ENCODE results near the gene SMTN.

DNA sequence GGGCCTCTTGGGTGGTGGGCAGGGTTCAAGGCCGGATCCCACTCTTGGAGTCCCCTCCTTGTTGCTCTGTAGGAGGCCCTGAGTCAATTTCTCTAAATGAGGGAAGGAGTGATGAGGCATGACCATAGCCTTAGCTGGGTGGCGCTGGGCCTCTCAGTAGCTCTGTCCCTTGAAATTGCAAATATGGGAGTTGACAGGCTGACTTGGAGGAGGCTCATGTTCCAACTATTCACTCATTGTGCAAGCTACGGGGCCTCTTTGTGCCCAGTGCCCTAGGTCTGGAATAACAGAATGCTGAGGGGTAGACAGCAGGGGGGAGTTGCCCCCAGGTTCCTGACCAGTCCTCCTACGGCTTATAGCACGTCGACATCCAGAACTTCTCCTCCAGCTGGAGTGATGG, 18.3 kb downstream of the SMTN start:
- TF ChIP-seq FOS (IDR thresholded peaks at IDR 0.05; ENCODE audit: extremely low read depth, insufficient read length) (no peak), MXI1 (IDR thresholded peaks at IDR 0.05; ENCODE audit: low read depth, low read length) (no peak), MEF2D (tag; conservative IDR thresholded peaks at IDR 0.05; ENCODE audit: low read depth) (no peak), EP300 (IDR thresholded peaks at IDR 0.05; ENCODE audit: low read length) (no peak)

Data from K562 (cell line).